Stomach (tissue), 4 donors: ENCODE data around the gene ARHGAP22.

Experiments
- EP300 ChIP-seq: sonication (generic); formaldehyde crosslinking; IDR thresholded peaks from one replicate; pipeline ENCODE4 v1.6.1; 2017; ENCODE audit warnings: antibody characterized with exemption
- POLR2A ChIP-seq, 4 donors: fragments of 450-650 bp; IDR thresholded peaks; one replicate each; pipeline ENCODE4 v1.6.1; 2016; ENCODE audit warnings: antibody characterized with exemption in 4 of 4, control low read depth in 2 of 4, mild to moderate bottlenecking in 1 of 4, moderate library complexity in 1 of 4
- TF ChIP-seq, protein P1 (sequence below), 7 experiments: fragments of 450-650 bp in 4 of 7; fragments of 200-600 bp in 3 of 7; sonication (generic) in 3 of 7; IDR thresholded peaks; one replicate each; pipeline ENCODE4 v1.5.1; 2016 to 2019; ENCODE audit warnings: antibody characterized with exemption in 7 of 7, control low read depth in 2 of 7, mild to moderate bottlenecking in 1 of 7

DNA sequence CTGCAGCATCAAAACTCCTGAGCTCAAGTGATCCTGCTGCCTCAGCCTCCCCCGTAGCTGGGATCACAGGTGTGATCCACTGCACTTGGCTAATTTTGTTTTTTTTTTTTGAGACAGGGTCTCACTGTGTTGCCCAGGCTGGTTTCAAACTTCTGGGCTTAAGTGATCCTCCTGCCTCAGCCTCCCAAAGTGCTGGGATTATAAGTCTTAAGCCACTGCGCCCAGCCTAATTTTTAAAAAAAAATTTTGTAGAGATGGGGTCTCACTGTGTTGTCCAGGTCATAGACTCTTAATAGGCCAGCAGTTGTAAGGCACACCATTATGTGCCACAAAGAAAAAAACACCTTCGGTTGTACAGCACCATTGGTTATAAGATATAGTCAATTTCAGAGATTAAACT lies 176.0 kb downstream of the ARHGAP22 start:
- TF ChIP-seq, protein P1, sequence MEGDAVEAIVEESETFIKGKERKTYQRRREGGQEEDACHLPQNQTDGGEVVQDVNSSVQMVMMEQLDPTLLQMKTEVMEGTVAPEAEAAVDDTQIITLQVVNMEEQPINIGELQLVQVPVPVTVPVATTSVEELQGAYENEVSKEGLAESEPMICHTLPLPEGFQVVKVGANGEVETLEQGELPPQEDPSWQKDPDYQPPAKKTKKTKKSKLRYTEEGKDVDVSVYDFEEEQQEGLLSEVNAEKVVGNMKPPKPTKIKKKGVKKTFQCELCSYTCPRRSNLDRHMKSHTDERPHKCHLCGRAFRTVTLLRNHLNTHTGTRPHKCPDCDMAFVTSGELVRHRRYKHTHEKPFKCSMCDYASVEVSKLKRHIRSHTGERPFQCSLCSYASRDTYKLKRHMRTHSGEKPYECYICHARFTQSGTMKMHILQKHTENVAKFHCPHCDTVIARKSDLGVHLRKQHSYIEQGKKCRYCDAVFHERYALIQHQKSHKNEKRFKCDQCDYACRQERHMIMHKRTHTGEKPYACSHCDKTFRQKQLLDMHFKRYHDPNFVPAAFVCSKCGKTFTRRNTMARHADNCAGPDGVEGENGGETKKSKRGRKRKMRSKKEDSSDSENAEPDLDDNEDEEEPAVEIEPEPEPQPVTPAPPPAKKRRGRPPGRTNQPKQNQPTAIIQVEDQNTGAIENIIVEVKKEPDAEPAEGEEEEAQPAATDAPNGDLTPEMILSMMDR (IDR thresholded peaks at IDR 0.05), result no peak
- TF ChIP-seq EP300 (no peak), POLR2A (IDR thresholded peaks at IDR 0.05) (no peak)
